Activated naive CD4-positive, alpha-beta T cell treated with Interleukin-2 at 50 U/mL for 16 hours (primary cell): Measurements from ENCODE around the gene TMEM165.

Source experiments
- DNase-seq: peaks from one replicate; pipeline ENCODE4 v3.0.0-alpha.2; 2020

TMEM165 gene

GRCh38 chr4:55367084-55367722 is 28.6 kb upstream of the TMEM165 start:
- DNase-seq = no peak

DNA sequence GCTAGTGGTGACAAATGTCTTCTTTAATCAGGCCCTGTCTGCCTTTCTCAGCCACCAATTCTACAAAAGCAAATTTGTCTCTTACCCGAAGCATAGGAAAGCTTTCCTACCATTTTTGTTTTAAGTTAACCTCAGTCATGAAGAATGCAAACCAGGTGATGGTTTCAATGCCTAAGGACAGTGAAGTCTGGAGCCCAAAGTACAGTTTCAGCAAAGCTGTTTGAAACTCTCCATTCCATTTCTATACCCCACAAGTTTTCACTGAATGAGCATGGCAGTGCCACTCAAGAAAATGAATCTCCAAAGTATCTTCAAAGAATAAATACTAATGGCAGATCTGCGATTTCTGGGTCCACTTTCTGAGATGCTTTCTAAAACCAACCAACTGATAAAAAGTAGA is 25.8 kb upstream of the TMEM165 start:
- DNase-seq = no peak

DNA sequence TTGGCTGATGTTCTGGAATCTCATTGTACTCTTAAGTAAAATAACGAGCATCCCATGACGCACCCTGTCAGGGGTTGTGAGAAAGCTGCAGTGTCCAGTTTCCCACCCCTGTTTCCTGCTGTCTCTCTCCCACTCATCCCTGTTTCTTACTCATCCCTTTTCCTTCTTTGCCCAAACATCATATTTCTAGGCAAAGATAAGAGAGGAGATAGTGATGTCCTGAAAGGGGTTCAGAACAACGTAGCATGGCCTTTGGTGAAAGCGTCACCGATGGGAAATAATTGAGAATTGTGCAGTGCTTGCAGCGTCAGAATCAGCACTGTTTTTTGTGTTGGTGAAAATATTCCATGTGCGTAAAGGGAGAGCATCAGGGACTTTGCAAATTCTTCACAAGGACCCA is 23.5 kb upstream of the TMEM165 start:
- no peak for DNase-seq

- no peak for DNase-seq
These were observed 22.3 kb upstream of the TMEM165 start for GRCh38 chr4:55373461-55373860.

DNA sequence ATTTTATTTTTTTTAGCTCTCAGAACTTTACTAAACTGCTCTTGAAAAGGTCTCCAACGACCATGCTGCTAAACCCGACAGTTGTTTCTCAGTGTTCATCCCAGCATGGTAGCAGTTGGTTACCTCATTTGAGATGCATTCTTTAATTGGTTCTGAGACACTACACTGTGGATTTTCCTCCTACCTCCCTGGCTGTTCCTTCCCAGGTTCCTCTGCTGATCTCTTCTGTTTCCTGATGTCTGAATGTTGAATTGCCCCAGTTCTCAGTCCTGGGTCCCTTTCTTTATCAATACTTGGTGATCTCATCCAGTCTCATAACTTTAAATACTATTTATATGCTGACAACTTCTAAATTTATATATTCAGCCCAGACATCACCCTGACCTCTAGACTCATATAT is 19.1 kb upstream of the TMEM165 start:
- no peak for DNase-seq

- DNase-seq = no peak
These were observed 16.9 kb upstream of the TMEM165 start for GRCh38 chr4:55378617-55379467.

GRCh38 chr4:55380576-55380975 is 15.2 kb upstream of the TMEM165 start:
- no peak for DNase-seq

- no peak for DNase-seq
These were observed 14.3 kb upstream of the TMEM165 start for GRCh38 chr4:55381502-55381901.

- no peak for DNase-seq
These were observed 13.2 kb upstream of the TMEM165 start for GRCh38 chr4:55382488-55383003.

- no peak for DNase-seq
These were observed 10.5 kb upstream of the TMEM165 start for GRCh38 chr4:55385201-55385649.

- DNase-seq = no peak
These were observed 9.7 kb upstream of the TMEM165 start for GRCh38 chr4:55386073-55386472.

DNA sequence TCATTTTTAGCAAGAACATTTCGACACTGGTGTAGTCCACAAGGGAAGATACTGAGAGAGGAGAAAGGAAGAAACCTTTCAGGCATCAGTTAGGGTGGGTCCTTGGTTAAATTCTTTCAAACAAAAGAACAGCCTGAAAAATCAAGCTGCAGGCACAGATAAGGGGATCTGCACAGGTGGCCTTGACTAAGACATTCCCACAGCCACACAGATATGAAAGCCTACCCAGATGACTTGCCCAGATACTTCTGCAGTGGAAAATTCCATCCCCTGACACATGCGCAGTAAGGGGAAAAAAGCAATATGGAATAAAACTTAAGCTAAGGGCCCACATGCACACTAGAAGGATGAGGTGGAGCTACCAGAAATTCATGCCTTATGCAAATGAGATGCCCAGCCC is 8.9 kb upstream of the TMEM165 start:
- no peak for DNase-seq

DNA sequence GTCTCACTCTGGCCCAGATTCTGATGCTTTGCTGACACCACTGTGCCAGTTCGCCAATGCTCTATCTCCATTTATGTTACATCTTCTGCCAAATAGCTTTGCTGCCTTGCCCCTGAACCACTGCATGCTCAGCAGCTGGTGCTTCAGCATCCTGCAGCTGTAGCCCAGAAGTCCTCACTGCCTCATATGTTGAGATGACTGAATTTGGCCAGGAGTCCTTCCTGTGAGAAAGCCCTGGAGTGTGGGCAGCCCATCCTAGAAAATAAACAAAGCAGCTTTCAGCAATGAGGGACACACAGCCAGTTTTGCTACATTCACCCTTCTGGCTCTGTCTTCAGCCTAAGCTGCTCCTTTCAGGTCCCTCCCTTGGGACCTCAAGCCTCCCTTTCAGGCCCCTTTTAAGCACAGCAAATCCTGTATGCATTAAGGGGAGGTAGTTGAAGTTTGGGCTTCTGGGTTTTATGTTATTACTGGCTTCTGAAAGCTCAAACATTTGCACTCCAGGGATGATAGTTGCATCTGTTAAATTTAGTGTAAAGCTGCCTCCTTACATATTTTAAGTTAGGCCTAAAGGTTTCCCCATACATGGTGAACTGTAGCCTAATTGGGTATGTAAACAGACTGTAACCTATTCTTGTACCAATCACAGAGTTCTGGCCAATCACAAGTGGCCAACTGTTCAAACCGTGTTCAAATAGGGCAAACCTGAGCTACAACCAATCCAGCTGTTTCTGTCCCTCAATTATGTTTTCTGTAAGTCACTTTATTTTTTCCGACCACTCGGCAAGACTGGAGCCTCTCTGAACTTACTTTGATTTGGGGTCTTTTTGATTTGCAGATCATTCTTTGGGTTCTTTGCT is 2.1 kb upstream of the TMEM165 start:
- no peak for DNase-seq

DNA sequence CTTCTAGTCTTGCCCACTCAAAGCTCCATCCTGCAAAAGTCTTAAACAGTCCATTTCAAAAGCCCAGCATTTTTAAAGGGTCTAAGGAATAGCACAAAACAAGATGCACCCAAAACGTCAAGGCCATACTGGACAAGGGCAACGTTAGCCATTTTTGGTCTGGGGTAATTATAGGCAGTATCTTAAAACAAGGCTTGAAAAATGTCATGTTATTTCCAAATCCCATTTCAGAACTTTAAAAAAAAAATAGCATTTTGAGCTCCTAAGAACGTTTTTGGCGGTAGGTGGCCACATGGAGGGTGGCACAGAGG is 584 bp upstream of the TMEM165 start:
- no peak for DNase-seq

GRCh38 chr4:55396308-55397125 is 760 bp downstream of the TMEM165 start:
- peak; percentile 34 for DNase-seq

DNA sequence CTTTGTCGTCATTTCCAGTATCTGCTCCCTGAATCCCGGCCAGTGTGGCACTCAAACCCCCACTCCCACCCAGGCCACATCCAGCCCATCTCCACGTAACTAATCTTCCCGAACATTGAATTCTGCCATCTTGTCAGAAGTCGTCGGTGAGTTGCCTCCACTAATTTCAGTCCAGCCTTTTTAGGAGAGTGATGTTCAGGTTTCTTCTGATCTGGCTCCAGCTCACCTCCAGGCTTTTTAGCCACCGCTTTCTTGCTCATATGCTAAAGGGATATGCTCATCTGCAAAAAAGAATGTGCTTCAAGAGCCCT is 1.3 kb downstream of the TMEM165 start:
- no peak for DNase-seq

- no peak for DNase-seq
These were observed 2.0 kb downstream of the TMEM165 start for GRCh38 chr4:55397520-55398321.

- no peak for DNase-seq
These were observed 2.7 kb downstream of the TMEM165 start for GRCh38 chr4:55398461-55398860.

- no peak for DNase-seq
These were observed 3.2 kb downstream of the TMEM165 start for GRCh38 chr4:55398966-55399365.

DNA sequence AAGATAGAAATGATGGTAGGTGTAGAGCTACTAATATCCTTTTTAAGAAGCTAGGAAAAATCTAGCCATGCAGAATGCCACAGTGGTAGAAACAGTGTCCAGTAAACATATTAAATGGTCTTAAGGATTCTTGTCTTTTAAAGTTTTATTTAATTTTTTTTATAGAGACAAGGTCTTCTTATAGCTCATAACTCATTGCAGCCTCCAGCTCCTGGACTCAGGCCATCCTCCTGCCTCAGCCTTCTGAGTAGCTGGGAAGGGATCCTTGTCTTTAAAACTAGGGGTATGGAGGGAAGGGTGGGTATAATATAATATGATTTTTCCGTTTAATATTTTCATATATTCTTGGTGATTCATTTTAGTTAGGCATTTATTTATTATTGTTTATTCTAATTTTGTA is 3.8 kb downstream of the TMEM165 start:
- DNase-seq = no peak

DNA sequence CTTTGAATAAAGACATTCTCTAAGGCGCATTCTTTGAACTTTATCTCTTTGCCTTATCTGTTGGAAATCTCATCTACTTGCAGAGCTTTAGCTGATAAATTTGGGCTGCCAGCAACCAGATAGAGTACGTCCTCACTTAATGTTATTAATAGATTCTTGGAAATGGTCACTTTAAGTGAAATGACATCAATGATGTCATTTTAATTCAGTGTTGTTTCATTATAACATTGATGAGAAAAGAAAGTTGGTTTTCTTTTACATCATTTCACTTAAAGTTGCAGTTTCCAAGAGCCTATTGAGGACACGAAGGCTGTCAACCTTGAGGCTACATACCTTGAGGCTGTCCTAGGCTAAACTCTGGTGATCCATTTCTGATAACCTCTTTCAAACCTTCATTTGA is 9.3 kb downstream of the TMEM165 start:
- no peak for DNase-seq

- no peak for DNase-seq
These were observed 10.8 kb downstream of the TMEM165 start for GRCh38 chr4:55406545-55406944.
